Measurements from ENCODE around the gene C1orf21. TPM values are rescaled to one million over a fixed set of nuclear protein-coding genes. Genes with fewer than 3 reads are reported as not detected.

C1orf21 gene
- total RNA-seq, 2 experiments from 2014 or later, result 8.5 to 9.6 TPM

DNA sequence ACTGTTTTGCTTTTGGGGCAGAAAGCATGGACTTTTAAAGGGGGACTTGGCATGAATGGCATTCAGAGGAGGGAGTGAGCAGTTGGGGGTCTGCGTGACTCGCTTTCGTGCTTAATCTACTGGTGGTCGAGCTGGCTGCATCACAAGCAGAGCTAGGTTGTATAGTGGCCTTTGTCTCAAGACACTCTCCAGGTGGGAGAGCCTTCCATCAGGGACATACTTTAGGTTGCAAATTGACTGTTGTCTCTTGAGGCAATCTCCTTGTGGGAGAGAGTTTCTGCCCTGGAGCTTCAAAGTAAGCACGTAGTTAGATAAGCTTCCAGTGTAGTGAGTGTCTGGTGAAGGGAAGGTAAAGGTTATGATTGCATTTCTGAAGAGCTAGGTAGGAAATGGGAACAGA, 93.9 kb downstream of the C1orf21 start:
- DNase-seq, result no peak
- Mint-ChIP-seq H3K27ac (no peak overlapping the region), H3K4me1 (no peaks in the 10 kb centered on the region), H3K36me3 (peaks cover 2% of the 10 kb centered on the region), H3K27me3 (no peaks in the 10 kb centered on the region), H3K9me3 (ENCODE audit: low read depth) (no peaks in the 10 kb centered on the region), H3K4me3 (no peak overlapping the region)
- CTCF ChIA-PET, result no interaction called here
- no peak for ATAC-seq

DNA sequence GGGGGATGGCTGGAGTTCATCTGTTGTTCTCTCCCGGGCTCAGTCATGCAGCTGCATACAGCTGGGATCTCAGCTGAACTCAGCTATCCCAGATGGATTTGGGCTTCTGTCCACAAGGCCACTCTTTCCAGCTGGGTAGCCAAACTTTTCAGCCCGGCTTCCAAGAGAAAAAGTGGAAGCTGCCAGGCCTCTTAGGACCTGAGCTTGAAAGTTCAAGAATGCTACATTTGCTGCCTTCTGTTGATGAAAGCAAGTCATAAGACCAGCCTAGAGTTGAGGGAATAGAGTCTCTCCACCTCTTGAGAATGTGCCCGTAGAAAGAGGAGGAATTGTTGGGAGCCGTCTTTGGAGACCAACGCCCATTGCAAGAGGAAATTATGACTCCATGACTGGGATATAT, 95.3 kb downstream of the C1orf21 start:
- no peak overlapping the region for H3K27ac Mint-ChIP-seq
- CTCF ChIA-PET, result no interaction called here
- no peaks in the 10 kb centered on the region for H3K4me1 Mint-ChIP-seq
- ATAC-seq (no peak), DNase-seq (no peak)
- no peaks in the 10 kb centered on the region for H3K9me3 Mint-ChIP-seq (ENCODE audit: low read depth)
- H3K4me3 Mint-ChIP-seq, result no peak overlapping the region
- H3K36me3 Mint-ChIP-seq, result peaks cover 2% of the 10 kb centered on the region
- H3K27me3 Mint-ChIP-seq, result no peaks in the 10 kb centered on the region

DNA sequence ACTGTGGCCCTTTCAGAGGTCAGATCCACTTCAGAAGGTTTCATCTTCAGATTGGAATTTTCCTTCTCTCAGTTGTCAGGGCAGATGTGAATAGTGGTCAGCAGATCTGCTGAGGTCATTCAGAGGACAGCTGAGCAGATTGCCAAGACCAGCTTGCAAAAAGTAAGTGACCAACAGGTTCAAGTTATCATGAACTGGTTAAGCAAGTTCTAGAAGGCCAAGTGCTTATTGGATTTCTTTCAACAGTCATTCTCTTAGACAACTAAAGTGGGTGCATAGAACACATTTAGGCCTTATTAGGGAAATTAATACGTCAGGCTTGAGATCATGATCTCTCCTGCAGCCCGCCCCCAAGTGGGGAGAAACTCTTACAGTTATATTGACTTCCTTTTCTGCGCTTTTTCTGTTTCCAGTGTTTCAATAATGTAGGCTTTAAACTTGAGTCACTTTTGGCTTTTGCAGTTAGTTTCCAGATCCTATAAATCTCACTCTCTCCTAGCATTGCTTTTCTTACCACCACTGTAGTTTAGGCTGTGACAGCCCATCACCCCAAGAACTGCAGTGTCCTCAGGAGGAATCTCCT, 96.4 kb downstream of the C1orf21 start:
- ATAC-seq, result no peak
- no peaks in the 10 kb centered on the region for H3K9me3 Mint-ChIP-seq (ENCODE audit: low read depth)
- DNase-seq, result no peak
- no peaks in the 10 kb centered on the region for H3K4me1 Mint-ChIP-seq
- peaks cover 2% of the 10 kb centered on the region for H3K36me3 Mint-ChIP-seq
- H3K27ac Mint-ChIP-seq, result no peak overlapping the region
- H3K4me3 Mint-ChIP-seq, result no peak overlapping the region
- CTCF ChIA-PET, result no interaction called here
- H3K27me3 Mint-ChIP-seq, result peaks cover 3% of the 10 kb centered on the region

DNA sequence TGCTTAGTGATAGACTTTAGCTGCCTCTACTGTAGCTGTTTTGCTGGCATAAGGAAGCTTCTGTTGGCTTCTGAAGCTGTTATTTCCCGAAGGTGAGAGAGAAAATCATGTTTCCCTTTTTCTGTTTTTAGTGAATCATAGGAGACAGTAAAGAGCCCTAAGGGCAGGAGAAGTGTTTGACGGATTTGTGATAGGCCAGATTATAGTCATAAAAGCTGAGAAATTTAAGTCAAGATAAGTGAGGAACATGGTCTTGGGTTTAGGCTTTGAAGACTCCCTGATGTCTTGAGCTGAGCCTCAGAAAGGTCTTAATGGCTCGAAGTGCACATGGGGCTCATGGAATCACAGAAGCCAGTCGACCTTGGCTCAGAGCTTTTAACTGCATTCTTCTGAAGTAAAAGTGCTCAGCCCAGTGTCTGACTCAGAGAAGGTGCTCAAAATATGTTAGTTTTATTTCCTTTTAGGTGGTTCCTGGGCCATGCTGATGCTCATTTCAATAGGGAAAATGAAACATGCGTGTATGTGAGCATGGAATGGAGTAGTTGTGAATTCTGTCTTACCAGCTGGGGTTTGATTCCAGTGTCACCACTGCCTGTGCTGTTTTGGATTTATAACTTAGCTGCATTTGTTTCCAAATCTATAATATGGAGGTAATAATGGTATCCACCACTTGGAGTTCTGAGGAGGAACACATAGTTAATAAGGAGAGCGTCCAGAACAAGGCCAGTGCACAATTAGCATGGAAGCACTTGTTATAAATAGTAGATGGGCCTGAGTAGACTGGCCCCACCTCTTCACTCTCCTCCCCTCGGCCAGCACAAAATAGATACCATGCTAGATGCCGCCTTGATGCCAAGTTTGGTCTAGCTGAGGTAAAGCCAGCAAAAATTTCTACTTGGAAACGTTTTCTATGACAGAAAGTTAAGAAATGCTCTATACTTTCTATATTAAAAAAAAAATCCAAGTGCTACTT, 99.2 kb downstream of the C1orf21 start:
- Mint-ChIP-seq H3K36me3 (no peaks in the 10 kb centered on the region), H3K27me3 (peaks cover 7% of the 10 kb centered on the region), H3K4me1 (peaks cover 3% of the 10 kb centered on the region), H3K4me3 (no peak overlapping the region), H3K27ac (no peak overlapping the region), H3K9me3 (ENCODE audit: low read depth) (no peaks in the 10 kb centered on the region)
- no peak for DNase-seq
- CTCF ChIA-PET, result no interaction called here
- no peak for ATAC-seq

DNA sequence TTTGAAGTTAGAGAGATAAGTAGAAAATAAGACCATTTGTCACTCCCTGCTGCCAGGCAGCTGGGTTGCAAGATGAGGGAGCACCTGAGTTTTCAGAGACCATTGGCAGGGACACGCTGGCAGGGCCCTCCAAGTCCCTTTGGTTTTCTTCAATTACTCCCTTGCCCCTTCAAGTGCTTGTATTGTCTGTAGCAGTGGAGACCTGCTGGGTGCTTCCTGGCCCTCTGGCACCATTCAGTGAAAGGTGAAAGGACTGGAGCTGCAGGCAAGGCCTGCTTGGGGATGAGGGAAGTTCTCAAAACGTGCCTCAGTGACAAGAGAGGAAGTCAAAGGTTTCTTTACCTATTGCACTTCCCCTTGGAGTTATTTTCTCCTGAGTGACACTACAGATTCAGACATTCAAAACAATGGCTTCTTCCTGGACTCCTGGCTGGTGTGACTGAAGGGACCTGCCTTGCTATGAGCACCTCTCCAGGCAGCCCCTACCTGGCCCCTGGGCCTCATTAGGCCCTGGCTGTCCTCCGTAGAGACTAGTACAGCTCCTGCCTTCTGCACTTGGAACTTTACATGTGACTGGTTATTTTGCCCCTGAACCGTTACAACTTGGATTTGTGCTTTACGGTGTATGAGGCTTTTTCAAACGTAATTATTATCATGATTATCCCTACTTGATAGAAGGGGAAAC, 100.1 kb downstream of the C1orf21 start:
- DNase-seq (no peak), ATAC-seq (no peak)
- Mint-ChIP-seq H3K4me3 (no peak overlapping the region), H3K27me3 (peaks cover 7% of the 10 kb centered on the region), H3K9me3 (ENCODE audit: low read depth) (no peaks in the 10 kb centered on the region), H3K4me1 (peaks cover 9% of the 10 kb centered on the region), H3K27ac (no peak overlapping the region), H3K36me3 (no peaks in the 10 kb centered on the region)
- CTCF ChIA-PET, result interaction anchor here (0.7 kb wide), 1 partner anchor 18 kb away, joined by 3 read pairs; no protein-coding TSS in a partner anchor

DNA sequence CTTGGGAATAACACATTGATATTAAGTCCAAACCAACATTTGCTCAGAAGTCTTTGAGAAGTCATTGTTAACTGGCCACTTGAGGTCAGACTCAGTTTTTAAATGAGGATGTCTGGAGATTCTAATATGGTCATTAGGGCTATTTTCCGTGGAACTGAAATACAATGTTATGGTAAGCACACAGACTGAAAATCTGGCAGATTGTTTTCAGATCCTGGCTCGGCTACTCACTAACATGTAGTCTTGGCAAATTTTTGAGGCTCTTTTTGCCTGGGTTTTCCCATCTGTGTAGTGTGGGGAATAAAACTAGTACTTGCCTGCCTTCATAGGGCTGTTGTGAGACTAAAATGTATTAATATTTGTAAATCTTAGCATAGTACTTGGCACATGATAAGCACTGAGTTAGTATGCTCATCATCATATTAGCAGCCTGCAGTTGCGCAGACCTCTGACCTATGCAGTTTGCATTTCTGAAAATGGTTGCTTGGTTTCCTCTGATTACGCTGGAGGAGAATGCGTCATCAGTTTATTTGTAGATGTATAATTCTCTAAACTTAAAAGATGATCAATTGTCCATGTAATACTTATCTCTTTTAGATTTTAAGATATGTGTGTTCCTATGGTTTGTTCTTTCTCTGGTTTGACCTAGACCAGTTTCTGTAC, 100.8 kb downstream of the C1orf21 start:
- no peak for ATAC-seq
- H3K4me1 Mint-ChIP-seq, result peaks cover 16% of the 10 kb centered on the region
- peaks cover 1% of the 10 kb centered on the region for H3K36me3 Mint-ChIP-seq
- no peak for DNase-seq
- H3K4me3 Mint-ChIP-seq, result no peak overlapping the region
- CTCF ChIA-PET, result no interaction called here
- H3K27ac Mint-ChIP-seq, result no peak overlapping the region
- no peaks in the 10 kb centered on the region for H3K9me3 Mint-ChIP-seq (ENCODE audit: low read depth)
- peaks cover 7% of the 10 kb centered on the region for H3K27me3 Mint-ChIP-seq

DNA sequence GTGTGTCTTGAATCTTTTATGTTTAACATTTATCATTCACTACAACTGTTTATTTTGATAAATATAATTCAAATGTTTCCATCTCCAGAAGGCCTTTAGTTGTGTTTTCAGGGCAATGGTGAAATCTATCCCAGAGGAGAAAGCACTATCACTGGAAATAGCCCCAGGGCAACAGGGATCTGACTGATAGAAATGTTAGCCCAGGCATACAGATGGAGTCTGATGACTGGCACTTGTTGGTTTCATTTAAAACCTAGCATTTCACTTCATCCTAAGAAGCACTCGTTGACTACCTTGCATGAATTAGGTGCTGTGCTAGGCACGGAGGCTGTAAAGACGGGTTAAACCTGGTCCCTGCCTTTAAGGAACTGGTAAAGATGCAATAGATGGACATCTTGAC, 103.1 kb downstream of the C1orf21 start:
- no peaks in the 10 kb centered on the region for H3K9me3 Mint-ChIP-seq (ENCODE audit: low read depth)
- H3K4me1 Mint-ChIP-seq, result peaks cover 32% of the 10 kb centered on the region
- no peak overlapping the region for H3K4me3 Mint-ChIP-seq
- DNase-seq (no peak), ATAC-seq (no peak)
- H3K27me3 Mint-ChIP-seq, result peaks cover 7% of the 10 kb centered on the region
- peaks cover 4% of the 10 kb centered on the region for H3K36me3 Mint-ChIP-seq
- CTCF ChIA-PET, result no interaction called here
- H3K27ac Mint-ChIP-seq, result peak overlapping the region; percentile 11

DNA sequence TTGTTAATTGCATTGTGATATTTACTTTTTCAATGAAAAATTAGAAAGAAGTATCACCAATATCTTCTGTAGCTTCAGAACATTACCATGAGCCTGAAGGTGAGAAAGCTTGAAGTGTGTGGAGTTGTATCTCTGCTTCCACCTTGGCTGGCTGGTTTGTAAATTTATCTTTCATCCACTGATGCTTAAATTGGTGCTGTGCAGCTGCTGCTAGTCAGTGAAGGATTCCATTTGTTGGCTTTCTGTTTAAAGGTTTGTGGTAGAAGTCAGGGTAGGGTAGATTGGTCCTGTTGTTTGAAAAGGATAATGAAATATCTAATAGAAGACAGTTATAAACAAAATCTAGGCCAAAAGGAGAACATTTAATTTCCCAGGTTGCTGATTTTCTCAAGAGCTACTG, 105.7 kb downstream of the C1orf21 start:
- H3K27me3 Mint-ChIP-seq, result peaks cover 7% of the 10 kb centered on the region
- no peaks in the 10 kb centered on the region for H3K9me3 Mint-ChIP-seq (ENCODE audit: low read depth)
- DNase-seq (no peak), ATAC-seq (no peak)
- no peak overlapping the region for H3K27ac Mint-ChIP-seq
- peaks cover 39% of the 10 kb centered on the region for H3K4me1 Mint-ChIP-seq
- no peak overlapping the region for H3K4me3 Mint-ChIP-seq
- peaks cover 4% of the 10 kb centered on the region for H3K36me3 Mint-ChIP-seq
- CTCF ChIA-PET, result interaction anchor here (1.4 kb wide), 1 partner anchor 172 kb away, joined by 3 read pairs; no protein-coding TSS in a partner anchor

DNA sequence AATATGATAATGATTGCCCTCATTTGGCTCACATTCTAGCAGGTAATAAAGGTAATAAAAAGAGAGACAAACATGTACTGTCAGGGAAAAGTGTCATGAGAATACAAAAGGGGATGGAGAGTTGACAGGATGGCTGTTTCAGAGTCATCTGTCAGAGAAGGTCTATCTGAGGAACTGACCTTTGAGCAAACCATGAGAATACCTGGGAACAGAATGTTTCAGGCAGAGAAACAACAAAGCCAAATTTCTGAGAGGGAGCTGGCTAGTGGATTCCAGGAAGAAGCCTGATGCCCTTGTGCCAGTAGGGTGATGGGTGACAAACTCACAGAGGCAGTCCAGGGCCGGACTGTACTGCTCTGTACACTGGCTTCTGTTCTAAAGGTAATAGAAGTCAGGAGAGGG, 107.2 kb downstream of the C1orf21 start:
- H3K36me3 Mint-ChIP-seq, result peaks cover 4% of the 10 kb centered on the region
- DNase-seq (no peak), ATAC-seq (no peak)
- H3K9me3 Mint-ChIP-seq (ENCODE audit: low read depth), result no peaks in the 10 kb centered on the region
- no peak overlapping the region for H3K4me3 Mint-ChIP-seq
- peaks cover 4% of the 10 kb centered on the region for H3K27me3 Mint-ChIP-seq
- H3K27ac Mint-ChIP-seq, result no peak overlapping the region
- H3K4me1 Mint-ChIP-seq, result peaks cover 39% of the 10 kb centered on the region
- CTCF ChIA-PET, result interaction anchor here (1.4 kb wide), 1 partner anchor 170 kb away, joined by 3 read pairs; no protein-coding TSS in a partner anchor

DNA sequence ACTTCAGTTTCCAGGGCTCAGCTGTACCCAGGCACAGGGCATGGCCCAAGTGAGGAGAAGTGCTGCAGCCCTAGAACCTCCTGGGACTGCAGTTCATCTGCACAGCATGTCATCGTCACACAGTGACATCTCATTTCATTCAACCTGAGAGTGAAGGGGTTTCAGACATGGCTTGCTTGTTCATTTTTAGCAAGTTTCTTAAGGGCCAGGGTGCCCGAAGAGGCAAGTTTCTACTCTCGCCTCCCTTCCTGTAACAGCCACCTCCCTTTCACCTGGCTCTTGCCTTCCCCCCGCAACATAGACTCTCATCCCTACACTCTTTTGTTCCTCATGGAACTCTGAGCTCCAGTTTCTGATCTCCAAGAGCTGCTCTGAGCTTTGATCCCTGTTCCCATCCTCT, 108.1 kb downstream of the C1orf21 start:
- Mint-ChIP-seq H3K4me3 (no peak overlapping the region), H3K9me3 (ENCODE audit: low read depth) (no peaks in the 10 kb centered on the region), H3K27ac (no peak overlapping the region), H3K4me1 (peaks cover 39% of the 10 kb centered on the region), H3K27me3 (peaks cover 4% of the 10 kb centered on the region), H3K36me3 (peaks cover 4% of the 10 kb centered on the region)
- DNase-seq (no peak), ATAC-seq (no peak)
- CTCF ChIA-PET, result interaction anchor here (0.7 kb wide), 1 partner anchor 293 kb away, joined by 3 read pairs; no protein-coding TSS in a partner anchor

DNA sequence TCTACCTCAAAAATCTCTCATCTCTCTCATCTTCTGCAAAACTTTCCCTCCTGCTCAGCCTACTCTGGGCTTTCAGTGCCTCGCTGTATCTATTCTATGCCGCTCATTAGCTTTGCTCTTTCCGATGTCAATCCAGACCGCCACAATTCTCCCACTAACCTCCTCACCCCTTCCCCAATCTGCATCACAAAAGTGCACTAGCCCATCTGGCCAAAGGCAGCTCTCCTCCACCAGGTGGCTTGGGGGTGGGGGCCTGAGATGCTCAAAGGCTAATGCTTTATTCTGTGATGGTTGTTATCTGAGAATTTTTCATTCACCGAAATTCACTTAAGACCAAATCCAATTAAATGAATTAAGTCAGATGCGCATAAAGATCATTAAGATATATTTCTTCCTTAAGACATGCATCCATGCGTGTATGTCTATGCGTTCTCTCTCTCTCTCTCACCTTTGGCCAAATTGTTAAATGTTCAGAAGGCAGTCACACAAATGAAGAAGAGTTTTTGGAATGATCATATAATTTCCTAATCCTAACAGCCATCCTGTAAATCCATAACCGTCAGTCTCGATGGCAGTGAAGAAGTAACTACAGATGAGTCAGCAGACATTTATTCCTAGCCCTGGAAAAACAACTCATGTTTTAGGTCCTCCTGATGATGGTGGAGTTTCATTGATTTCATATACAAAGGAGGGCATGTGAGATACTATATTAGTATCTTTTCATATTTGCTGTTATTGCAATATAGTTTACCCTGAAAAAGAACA, 111.3 kb downstream of the C1orf21 start:
- ATAC-seq, result no peak
- Mint-ChIP-seq H3K36me3 (peaks cover 2% of the 10 kb centered on the region), H3K27ac (no peak overlapping the region), H3K4me1 (peaks cover 20% of the 10 kb centered on the region), H3K27me3 (peaks cover 6% of the 10 kb centered on the region), H3K9me3 (ENCODE audit: low read depth) (no peaks in the 10 kb centered on the region), H3K4me3 (no peak overlapping the region)
- CTCF ChIA-PET, result interaction anchor here (1.0 kb wide), 1 partner anchor 10 kb away, joined by 3 read pairs; no protein-coding TSS in a partner anchor
- no peak for DNase-seq

DNA sequence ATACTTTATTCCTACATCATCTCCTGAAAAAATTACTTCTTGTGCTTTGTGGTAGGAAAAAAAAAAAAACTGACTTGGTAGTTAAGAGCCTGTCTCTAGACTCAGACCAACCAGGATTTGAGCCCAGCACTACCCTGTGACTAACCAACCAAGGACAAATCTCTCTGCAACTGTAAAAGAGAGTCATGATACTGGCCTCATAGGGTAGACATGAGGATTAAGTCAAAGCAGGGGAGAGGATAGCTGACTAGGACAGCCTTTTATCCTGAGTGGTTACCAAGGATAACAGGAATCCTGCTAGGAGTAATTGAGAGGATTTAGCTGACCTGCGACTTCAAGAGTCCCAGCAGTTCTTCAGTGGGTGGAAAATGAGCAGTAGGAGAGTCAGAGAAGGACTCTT, 112.8 kb downstream of the C1orf21 start:
- H3K4me1 Mint-ChIP-seq, result peaks cover 9% of the 10 kb centered on the region
- H3K9me3 Mint-ChIP-seq (ENCODE audit: low read depth), result no peaks in the 10 kb centered on the region
- peaks cover 9% of the 10 kb centered on the region for H3K27me3 Mint-ChIP-seq
- H3K27ac Mint-ChIP-seq, result no peak overlapping the region
- ATAC-seq, result no peak
- no peak overlapping the region for H3K4me3 Mint-ChIP-seq
- CTCF ChIA-PET, result no interaction called here
- no peaks in the 10 kb centered on the region for H3K36me3 Mint-ChIP-seq
- no peak for DNase-seq
